Tongue (tissue), 1 donor: ENCODE measurements around the gene NUDT4. TPM values are rescaled to one million over a fixed set of nuclear protein-coding genes. Genes with fewer than 3 reads are reported as not detected.

Experiments used
- total RNA-seq: library from RNA; depleted of rRNA; stranded (reverse); fragments of >200 nt; gene quantifications from one replicate; pipeline ENCODE4 v1.2.3, GENCODE V29; 2014

NUDT4 gene
- total RNA-seq, 1 donor from 2014 or later, result 121 TPM

Other genes starting within 250 kb of the NUDT4 start
- gene UBE2N, start 64.0 kb downstream of the NUDT4 start, total RNA-seq, result 31.2 TPM
- 58.8 TPM for gene MRPL42, start 89.6 kb downstream of the NUDT4 start, total RNA-seq
- 30.1 TPM for gene SOCS2, start 194.8 kb downstream of the NUDT4 start, total RNA-seq